Stimulated activated CD8-positive, alpha-beta memory T cell treated with anti-CD3 and anti-CD28 coated beads, Interleukin-2, amount 100 ng/mL, for 48 hours (primary cell): Measurements from ENCODE around the gene ABHD8.

Experiments used
- DNase-seq, 2 donors: peaks; one replicate each; pipeline ENCODE4 v3.0.0-alpha.2; 2020; ENCODE audit warnings: low read depth in 2 of 2

ABHD8 gene

DNA sequence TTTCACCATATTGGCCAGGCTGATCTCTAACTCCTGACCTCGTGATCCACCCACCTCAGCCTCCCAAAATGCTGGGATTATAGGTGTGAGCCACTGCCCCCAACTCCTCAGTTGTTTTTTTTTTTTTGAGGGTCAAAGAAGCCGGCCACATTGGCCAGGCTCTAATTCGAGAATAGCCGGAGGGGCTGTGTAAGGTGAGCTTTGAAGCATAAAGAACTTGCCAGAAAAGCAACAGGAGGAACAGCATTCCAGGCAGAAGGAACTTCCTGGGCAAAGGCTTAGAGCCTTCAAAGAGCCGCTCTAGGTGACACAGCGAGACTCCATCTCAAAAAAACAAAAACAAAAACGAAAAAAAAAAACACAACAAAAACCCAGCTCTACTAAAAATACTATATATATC, 37.2 kb downstream of the ABHD8 start:
- no peak for DNase-seq

DNA sequence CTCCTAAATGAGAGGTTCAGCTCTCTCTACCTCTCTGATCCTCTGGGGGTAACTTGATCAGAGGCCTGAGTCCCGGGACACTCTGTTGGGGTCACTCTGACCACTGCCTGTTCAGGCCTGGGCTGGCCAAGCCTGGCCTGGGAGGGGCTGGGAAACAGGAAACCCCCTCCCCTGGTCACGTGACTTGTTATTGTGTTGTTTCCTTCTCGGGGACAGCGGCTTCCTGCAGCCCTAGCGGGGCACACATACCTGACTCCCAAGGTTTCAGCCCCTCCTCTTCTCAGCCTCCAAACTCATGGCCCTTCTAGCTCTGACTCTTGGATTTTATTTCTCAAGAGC, 38.6 kb downstream of the ABHD8 start, which contains the start of gene USHBP1:
Gene USHBP1, minus strand, starts transcription at position 105 of the 339 bp plus-strand sequence. CDS start 446 bp downstream, outside the sequence.
- DNase-seq = no peak

GRCh38 chr19:17263712-17264640, 39.2 kb downstream of the ABHD8 start:
- no peak for DNase-seq

GRCh38 chr19:17262557-17262956, 40.7 kb downstream of the ABHD8 start:
- no peak for DNase-seq

DNA sequence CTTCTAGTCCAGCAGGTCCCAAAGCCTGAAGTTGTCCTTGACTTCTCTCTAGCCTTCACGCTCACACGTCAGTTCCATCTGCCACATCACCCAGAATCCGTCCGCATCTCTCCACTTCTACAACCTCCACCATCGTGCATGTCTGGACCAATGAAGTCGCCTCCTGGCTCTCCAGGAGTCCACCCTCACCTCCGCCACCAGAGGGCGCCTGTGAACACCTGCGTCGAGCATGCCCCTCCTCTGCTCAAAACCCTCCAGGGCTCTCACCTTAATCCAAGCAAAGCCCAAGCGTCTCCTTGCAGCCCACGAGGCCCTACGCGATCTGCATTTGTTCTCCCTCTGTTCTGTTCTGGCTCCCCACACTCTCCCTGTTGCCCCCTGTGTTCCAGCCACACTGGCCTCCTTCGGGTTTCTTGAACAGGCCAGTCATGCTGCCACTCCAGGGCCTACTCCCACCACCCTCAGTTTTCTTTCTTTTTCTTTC, 42.3 kb downstream of the ABHD8 start:
- DNase-seq = peak; percentile 80 to 87

GRCh38 chr19:17259934-17260333, 43.3 kb downstream of the ABHD8 start:
- no peak for DNase-seq

DNA sequence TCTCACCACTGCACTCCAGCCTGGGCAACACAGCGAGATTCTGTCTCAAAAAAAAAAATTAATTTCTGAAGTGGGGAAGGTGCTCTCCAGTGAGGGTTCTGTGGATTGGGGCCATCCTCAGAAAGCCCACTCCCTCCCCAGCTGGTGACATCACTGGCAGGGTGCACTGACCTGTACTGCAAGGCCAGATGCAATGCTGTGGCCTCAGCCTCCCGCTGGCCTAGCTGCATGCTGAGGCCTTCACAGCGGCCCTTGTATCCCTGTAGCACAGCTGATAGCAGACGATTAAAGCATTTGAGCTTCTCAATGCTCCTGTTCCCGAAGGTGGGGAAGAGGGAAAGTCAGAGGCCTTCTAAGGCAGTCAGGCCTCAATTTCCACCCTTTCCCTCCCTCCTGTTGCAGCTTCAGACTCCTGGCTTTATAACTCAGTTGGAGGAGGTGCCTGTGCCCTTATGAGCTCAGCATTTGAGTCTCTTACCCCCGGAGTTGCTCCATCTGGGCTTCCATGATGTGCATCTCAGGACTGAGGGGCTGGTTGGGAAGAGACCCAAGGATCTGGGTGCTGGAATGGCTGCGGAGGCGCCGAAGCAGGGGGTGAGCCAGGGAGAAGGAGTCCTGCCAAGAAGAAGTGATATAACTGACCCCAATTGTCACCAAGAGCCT, 44.0 kb downstream of the ABHD8 start:
- DNase-seq = no peak

DNA sequence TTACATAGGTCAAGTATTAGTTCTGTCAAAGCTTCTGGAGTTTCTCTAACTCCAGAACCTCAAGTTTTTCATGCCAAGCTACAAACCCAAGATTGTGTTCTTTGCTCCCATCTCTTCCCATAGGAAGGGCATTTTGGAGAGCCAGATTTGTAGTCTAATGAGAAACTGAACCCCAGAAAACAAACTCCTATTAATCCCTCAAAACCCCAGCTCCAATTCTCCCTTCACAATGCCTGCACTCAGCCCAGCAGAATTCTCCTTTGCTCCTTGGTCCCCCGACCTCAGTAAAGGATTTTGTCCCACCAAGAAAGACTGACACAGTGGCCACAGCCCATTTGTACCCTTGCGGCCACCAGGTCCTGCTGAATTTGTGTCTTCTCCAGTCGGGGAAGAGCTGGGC, 47.1 kb downstream of the ABHD8 start:
- no peak for DNase-seq

GRCh38 chr19:17255150-17255621, 48.0 kb downstream of the ABHD8 start:
- DNase-seq = no peak

DNA sequence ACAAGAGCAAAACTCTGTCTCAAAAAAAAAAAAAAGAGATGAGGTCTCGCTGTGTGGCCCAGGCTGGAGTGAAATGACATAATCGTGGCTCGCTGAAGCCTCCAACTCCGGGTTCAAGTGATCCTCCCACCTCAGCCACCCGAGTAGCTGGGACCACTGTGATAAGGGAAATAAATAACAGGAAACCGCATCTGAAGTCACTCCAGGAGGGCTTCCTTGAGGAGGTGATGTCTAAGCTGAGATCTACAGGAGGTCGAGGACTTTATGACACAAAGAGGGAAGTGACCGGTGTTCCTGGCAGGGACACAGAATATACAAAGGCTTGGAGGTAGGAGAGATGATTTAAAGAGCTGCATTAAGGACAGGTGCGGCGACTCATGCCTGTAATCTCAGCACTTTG, 48.6 kb downstream of the ABHD8 start:
- no peak for DNase-seq

DNA sequence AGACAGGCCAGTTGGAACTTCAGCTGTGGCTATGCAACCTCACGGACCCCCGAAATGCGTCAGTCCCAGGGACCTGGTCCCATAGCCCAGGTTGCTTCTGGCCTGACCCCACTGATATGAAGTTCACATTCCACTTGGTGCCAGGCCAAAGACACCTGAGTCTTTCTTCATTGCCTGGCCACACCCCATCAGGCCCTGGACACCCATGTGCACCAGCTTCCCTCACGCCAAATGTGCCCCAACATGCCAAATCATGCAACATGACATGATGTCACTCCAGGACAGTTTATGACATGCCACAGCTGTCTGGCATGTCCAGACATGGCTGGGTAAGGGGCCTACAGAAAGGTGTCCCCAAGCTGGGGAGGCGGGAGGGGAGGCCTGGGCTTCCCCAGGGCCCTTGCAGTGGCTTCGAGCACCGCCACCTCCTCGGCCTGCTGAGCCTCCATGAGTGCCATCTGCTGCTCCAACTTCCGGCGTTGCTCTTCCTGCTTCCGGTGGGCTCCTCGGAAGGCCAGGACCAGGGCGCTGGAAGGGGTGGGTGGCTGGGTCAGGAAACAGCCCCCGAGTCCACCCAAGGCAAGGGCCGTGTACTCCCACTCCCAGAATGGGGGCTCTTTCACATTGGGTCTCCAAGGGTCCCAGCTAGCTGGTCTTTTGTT, 53.2 kb downstream of the ABHD8 start:
- DNase-seq = no peak

GRCh38 chr19:17248011-17248776, 55.0 kb downstream of the ABHD8 start:
- DNase-seq = no peak

DNA sequence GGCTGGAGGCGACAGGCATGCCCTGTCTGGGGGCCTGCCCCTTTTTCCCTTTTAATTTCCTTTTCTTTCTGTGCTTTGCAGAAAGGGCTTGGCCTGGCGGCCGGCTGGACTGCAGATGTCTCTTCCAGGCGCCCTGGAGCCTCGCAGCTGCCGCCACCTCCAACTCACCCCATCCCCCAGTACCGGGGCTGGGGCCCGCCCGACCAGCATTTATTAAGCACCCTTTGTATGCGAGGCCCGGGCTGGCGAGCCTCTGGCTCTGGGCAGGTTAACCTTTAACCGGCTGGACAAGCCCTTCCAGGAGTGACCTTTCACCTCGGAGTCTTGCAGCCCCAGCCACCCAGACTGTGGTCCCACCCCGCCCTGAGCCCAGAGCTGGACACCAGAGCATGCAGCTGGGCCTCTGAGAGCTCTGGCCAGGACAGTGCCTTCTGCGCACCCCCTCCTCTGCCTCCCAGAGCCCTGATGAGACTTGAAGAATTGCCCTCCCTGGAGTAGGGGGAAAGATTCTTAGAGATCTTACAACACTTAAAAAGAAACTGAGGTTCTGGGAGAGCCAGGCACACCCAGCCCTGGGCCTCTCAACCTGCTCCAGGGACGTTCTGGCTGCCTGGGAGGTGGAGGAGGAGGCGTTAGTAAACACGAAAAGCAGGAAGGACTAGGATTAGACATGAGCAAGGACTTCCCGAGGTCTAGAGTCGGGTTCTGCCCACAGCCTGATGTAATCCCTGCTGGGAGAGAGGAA, 56.4 kb downstream of the ABHD8 start:
- DNase-seq = no peak

DNA sequence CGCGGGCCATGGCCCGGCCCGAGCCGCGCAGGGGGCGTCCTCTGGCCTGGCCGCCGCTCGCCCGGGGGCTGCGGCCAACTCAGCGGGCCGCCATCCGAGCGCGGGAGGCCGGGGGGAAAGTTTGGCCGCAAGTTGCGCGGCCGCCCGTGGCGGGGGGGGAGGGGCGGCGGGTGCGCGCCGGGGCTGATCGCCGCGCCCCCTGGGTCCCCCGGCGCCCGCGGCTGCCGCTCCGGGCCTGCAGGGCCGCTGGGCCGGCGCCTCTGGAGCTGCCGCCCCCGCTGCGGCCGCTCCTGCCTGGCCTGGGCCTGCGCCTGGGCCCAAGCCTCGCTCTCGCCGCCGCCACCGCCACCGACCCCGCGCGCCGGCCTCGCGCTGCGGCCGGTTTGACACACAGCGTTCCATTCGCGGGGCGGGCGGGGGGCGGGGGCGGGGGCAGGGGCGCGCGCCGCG, 57.7 kb downstream of the ABHD8 start, which contains the start of gene NR2F6:
Gene NR2F6, minus strand, starts transcription at position 385 of the 450 bp plus-strand sequence. CDS start 699 bp downstream, outside the sequence.
- DNase-seq = no peak

DNA sequence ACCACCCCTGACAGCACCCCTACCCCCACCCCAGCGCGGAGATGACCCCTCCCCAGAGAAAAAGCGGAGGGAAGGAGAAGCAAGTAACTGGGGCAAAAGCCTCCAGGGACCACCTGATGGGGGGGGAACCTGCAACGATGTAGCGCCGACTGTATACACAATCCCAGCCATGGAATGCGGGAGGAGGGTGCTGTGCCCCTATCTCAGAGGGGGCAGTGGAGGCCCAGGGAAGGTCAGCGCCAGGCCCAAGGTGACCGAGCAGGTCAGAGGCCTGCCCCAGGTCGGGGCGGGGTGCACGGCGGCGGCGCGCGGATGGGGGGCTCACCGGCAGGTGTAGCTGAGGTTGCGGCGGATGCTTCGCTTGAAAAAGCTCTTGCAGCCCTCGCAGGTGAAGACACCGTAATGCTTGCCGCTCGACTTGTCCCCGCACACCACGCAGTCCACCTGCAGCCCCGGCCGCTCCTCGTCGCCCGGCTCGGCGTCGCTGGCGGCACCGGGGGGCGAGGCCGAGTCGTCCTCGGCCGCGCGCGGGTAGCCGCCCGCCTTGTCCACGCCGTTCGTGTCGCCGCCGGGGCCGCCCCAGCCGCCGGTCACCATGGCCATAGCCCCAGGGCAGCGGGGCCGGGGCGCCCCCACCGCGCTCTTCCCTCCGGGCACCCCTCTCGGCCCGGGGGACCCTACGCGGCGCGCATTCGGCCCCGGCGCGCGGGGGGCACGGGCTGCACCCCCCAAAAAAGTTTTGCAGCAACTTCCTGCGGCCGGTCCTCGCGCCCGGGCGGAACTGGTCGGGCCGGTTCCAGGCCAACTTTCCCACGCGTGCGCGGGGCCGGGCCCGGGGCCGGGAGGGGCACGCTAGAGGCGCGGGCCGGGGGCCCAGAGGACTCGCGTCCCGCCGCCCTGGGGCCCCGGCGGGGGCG, 58.3 kb downstream of the ABHD8 start:
- no peak for DNase-seq

GRCh38 chr19:17243830-17244617, 59.2 kb downstream of the ABHD8 start:
- DNase-seq = no peak

- no peak for DNase-seq
Measured at GRCh38 chr19:17243211-17243829, 59.9 kb downstream of the ABHD8 start.
